ENCODE measurements around the gene EPB42.

Gene EPB42

GRCh38 chr15:43193710-43194109 lies 27.1 kb downstream of the EPB42 start:
- FAIRE-seq = no peak
- no peak for TF ChIP-seq CTCF (IDR thresholded peaks at IDR 0.05; ENCODE audit: insufficient read depth, missing control alignments)

GRCh38 chr15:43190178-43190577 lies 30.6 kb downstream of the EPB42 start:
- DNase-seq (ENCODE audit: insufficient read length, low spot score) = no peak
- FAIRE-seq = no peak
- no peak for TF ChIP-seq CTCF (IDR thresholded peaks at IDR 0.05; ENCODE audit: insufficient read depth, missing control alignments)

More at GRCh38 chr15:43193710-43194109, 27.1 kb downstream of the EPB42 start:
- no peak for DNase-seq (ENCODE audit: insufficient read length, low spot score)

GRCh38 chr15:43189296-43189695 lies 31.5 kb downstream of the EPB42 start:
- TF ChIP-seq CTCF (IDR thresholded peaks at IDR 0.05; ENCODE audit: insufficient read depth, missing control alignments) = no peak
- FAIRE-seq = no peak
- no peak for DNase-seq (ENCODE audit: insufficient read length, low spot score)

- DNase-seq (ENCODE audit: insufficient read length, low spot score) (no peak), FAIRE-seq (no peak)
- peak; percentile 73 for TF ChIP-seq CTCF (IDR thresholded peaks at IDR 0.05; ENCODE audit: insufficient read depth, missing control alignments)
Observed at GRCh38 chr15:43187544-43188155, 33.2 kb downstream of the EPB42 start.

GRCh38 chr15:43186003-43186353 lies 34.8 kb downstream of the EPB42 start:
- no peak for TF ChIP-seq CTCF (IDR thresholded peaks at IDR 0.05; ENCODE audit: insufficient read depth, missing control alignments)
- FAIRE-seq = no peak
- no peak for DNase-seq (ENCODE audit: insufficient read length, low spot score)

- DNase-seq (ENCODE audit: insufficient read length, low spot score) (peak; percentile 86), FAIRE-seq (no peak)
- peak; percentile 35 for TF ChIP-seq CTCF (IDR thresholded peaks at IDR 0.05; ENCODE audit: insufficient read depth, missing control alignments)
Observed at GRCh38 chr15:43185157-43186002, 35.4 kb downstream of the EPB42 start, which contains the start of gene CCNDBP1. CCNDBP1 (plus strand) TSS chr15:43185403; CDS start chr15:43185499, 96 bp downstream.
